ENCODE results near the gene USP54. TPM values are rescaled to one million over a fixed set of nuclear protein-coding genes. Genes with fewer than 3 reads are reported as not detected.

The USP54 gene
- total RNA-seq, 2 donors from 2014 or later: 9.3 to 18.1 TPM

GRCh38 chr10:73537288-73537687 is 53.9 kb downstream of the USP54 start:
- Mint-ChIP-seq H3K9me3 (no peaks in the 10 kb centered on the region), H3K4me3 (no peak overlapping the region), H3K27ac (no peak overlapping the region), H3K27me3 (no peaks in the 10 kb centered on the region), H3K4me1 (ENCODE audit: low read depth in 2 of 2) (peaks cover 4 to 5% of the 10 kb centered on the region in 2 donors), H3K36me3 (no peaks in the 10 kb centered on the region)
- ATAC-seq: no peak
- DNase-seq (ENCODE audit: low spot score): no peak

GRCh38 chr10:73534857-73535256 is 56.3 kb downstream of the USP54 start:
- peaks cover 4 to 5% of the 10 kb centered on the region in 2 donors for H3K4me1 Mint-ChIP-seq (ENCODE audit: low read depth in 2 of 2)
- DNase-seq (ENCODE audit: low spot score): no peak
- H3K27ac Mint-ChIP-seq: no peak overlapping the region
- H3K9me3 Mint-ChIP-seq: no peaks in the 10 kb centered on the region
- ATAC-seq: no peak
- no peak overlapping the region for H3K4me3 Mint-ChIP-seq
- no peaks in the 10 kb centered on the region for H3K27me3 Mint-ChIP-seq
- no peaks in the 10 kb centered on the region for H3K36me3 Mint-ChIP-seq

GRCh38 chr10:73529089-73529832 is 61.9 kb downstream of the USP54 start:
- no peaks in the 10 kb centered on the region for H3K27me3 Mint-ChIP-seq
- H3K4me1 Mint-ChIP-seq (ENCODE audit: low read depth in 2 of 2): no peaks in the 10 kb centered on the region
- no peak overlapping the region for H3K4me3 Mint-ChIP-seq
- peak; percentile 66 to 68 for ATAC-seq
- DNase-seq (ENCODE audit: low spot score): peak; percentile 68
- H3K27ac Mint-ChIP-seq: no peak overlapping the region
- H3K36me3 Mint-ChIP-seq: no peaks in the 10 kb centered on the region
- no peaks in the 10 kb centered on the region for H3K9me3 Mint-ChIP-seq

- H3K27me3 Mint-ChIP-seq: no peaks in the 10 kb centered on the region
- H3K4me1 Mint-ChIP-seq (ENCODE audit: low read depth in 2 of 2): no peaks in the 10 kb centered on the region
- H3K9me3 Mint-ChIP-seq: no peaks in the 10 kb centered on the region
- H3K27ac Mint-ChIP-seq: no peak overlapping the region
- no peak overlapping the region for H3K4me3 Mint-ChIP-seq
- no peak for DNase-seq (ENCODE audit: low spot score)
- H3K36me3 Mint-ChIP-seq: no peaks in the 10 kb centered on the region
- ATAC-seq: no peak
Measured at GRCh38 chr10:73522263-73522662, 68.9 kb downstream of the USP54 start.

GRCh38 chr10:73519336-73519735 is 71.8 kb downstream of the USP54 start:
- Mint-ChIP-seq H3K4me1 (ENCODE audit: low read depth in 2 of 2) (no peaks in the 10 kb centered on the region), H3K4me3 (no peak overlapping the region), H3K27ac (no peak overlapping the region), H3K36me3 (no peaks in the 10 kb centered on the region), H3K27me3 (no peaks in the 10 kb centered on the region), H3K9me3 (no peaks in the 10 kb centered on the region)
- no peak for ATAC-seq
- DNase-seq (ENCODE audit: low spot score): no peak

GRCh38 chr10:73517166-73517888 is 73.8 kb downstream of the USP54 start:
- no peak overlapping the region for H3K4me3 Mint-ChIP-seq
- DNase-seq (ENCODE audit: low spot score) (no peak), ATAC-seq (no peak)
- H3K4me1 Mint-ChIP-seq (ENCODE audit: low read depth in 2 of 2): no peaks in the 10 kb centered on the region
- no peaks in the 10 kb centered on the region for H3K27me3 Mint-ChIP-seq
- no peak overlapping the region for H3K27ac Mint-ChIP-seq
- H3K9me3 Mint-ChIP-seq: no peaks in the 10 kb centered on the region
- H3K36me3 Mint-ChIP-seq: no peaks in the 10 kb centered on the region

- Mint-ChIP-seq H3K4me1 (ENCODE audit: low read depth in 2 of 2) (peaks cover 0 to 2% of the 10 kb centered on the region in 2 donors), H3K27me3 (no peaks in the 10 kb centered on the region), H3K27ac (no peak overlapping the region)
Measured at GRCh38 chr10:73512207-73512743, 78.9 kb downstream of the USP54 start.

GRCh38 chr10:73509695-73510094 is 81.4 kb downstream of the USP54 start:
- Mint-ChIP-seq H3K4me3 (no peak overlapping the region), H3K4me1 (ENCODE audit: low read depth in 2 of 2) (peaks cover 0 to 2% of the 10 kb centered on the region in 2 donors), H3K27ac (no peak overlapping the region), H3K9me3 (no peaks in the 10 kb centered on the region), H3K27me3 (no peaks in the 10 kb centered on the region), H3K36me3 (peaks cover 4% of the 10 kb centered on the region)
- DNase-seq (ENCODE audit: low spot score) (no peak), ATAC-seq (peak in 1 of 2 donors; percentile 48)

More at GRCh38 chr10:73512207-73512743, 78.9 kb downstream of the USP54 start:
- no peak overlapping the region for H3K4me3 Mint-ChIP-seq
- ATAC-seq (no peak), DNase-seq (ENCODE audit: low spot score) (no peak)
- no peaks in the 10 kb centered on the region for H3K36me3 Mint-ChIP-seq
- H3K9me3 Mint-ChIP-seq: no peaks in the 10 kb centered on the region

GRCh38 chr10:73506491-73506890 is 84.7 kb downstream of the USP54 start:
- Mint-ChIP-seq H3K9me3 (no peaks in the 10 kb centered on the region), H3K36me3 (peaks cover 13% of the 10 kb centered on the region), H3K27ac (no peak overlapping the region), H3K4me3 (no peak overlapping the region), H3K4me1 (ENCODE audit: low read depth in 2 of 2) (peaks cover 2 to 9% of the 10 kb centered on the region in 2 donors), H3K27me3 (no peaks in the 10 kb centered on the region)
- DNase-seq (ENCODE audit: low spot score): no peak
- ATAC-seq: no peak

- no peaks in the 10 kb centered on the region for H3K9me3 Mint-ChIP-seq
- peaks cover 3 to 13% of the 10 kb centered on the region in 2 donors for H3K4me1 Mint-ChIP-seq (ENCODE audit: low read depth in 2 of 2)
- no peak overlapping the region for H3K4me3 Mint-ChIP-seq
- DNase-seq (ENCODE audit: low spot score) (no peak), ATAC-seq (no peak)
- H3K36me3 Mint-ChIP-seq: peaks cover 13% of the 10 kb centered on the region
- H3K27me3 Mint-ChIP-seq: no peaks in the 10 kb centered on the region
- no peak overlapping the region for H3K27ac Mint-ChIP-seq
Measured at GRCh38 chr10:73506074-73506473, 85.1 kb downstream of the USP54 start.

GRCh38 chr10:73503037-73503436 is 88.1 kb downstream of the USP54 start:
- Mint-ChIP-seq H3K4me3 (no peak overlapping the region), H3K9me3 (no peaks in the 10 kb centered on the region), H3K4me1 (ENCODE audit: low read depth in 2 of 2) (peaks cover 3 to 15% of the 10 kb centered on the region in 2 donors), H3K27ac (no peak overlapping the region), H3K27me3 (no peaks in the 10 kb centered on the region), H3K36me3 (peaks cover 13% of the 10 kb centered on the region)
- no peak for ATAC-seq
- DNase-seq (ENCODE audit: low spot score): no peak

GRCh38 chr10:73501651-73502050 is 89.5 kb downstream of the USP54 start:
- peak overlapping the region; percentile 10 for H3K4me3 Mint-ChIP-seq
- H3K4me1 Mint-ChIP-seq (ENCODE audit: low read depth in 2 of 2): peaks cover 15 to 26% of the 10 kb centered on the region in 2 donors

GRCh38 chr10:73497623-73498022 is 93.5 kb downstream of the USP54 start:
- ATAC-seq: no peak
- H3K4me1 Mint-ChIP-seq (ENCODE audit: low read depth in 2 of 2): peaks cover 38 to 48% of the 10 kb centered on the region in 2 donors

More at GRCh38 chr10:73501651-73502050, 89.5 kb downstream of the USP54 start:
- Mint-ChIP-seq H3K9me3 (no peaks in the 10 kb centered on the region), H3K36me3 (peaks cover 13% of the 10 kb centered on the region), H3K27me3 (no peaks in the 10 kb centered on the region), H3K27ac (peak overlapping the region in 1 of 2 donors; percentile 2)
- DNase-seq (ENCODE audit: low spot score) (no peak), ATAC-seq (no peak)

More at GRCh38 chr10:73497623-73498022, 93.5 kb downstream of the USP54 start:
- peak overlapping the region; percentile 82 to 95 for H3K27ac Mint-ChIP-seq
- H3K27me3 Mint-ChIP-seq: no peaks in the 10 kb centered on the region
- no peak overlapping the region for H3K4me3 Mint-ChIP-seq
- H3K9me3 Mint-ChIP-seq: no peaks in the 10 kb centered on the region
- no peaks in the 10 kb centered on the region for H3K36me3 Mint-ChIP-seq
- DNase-seq (ENCODE audit: low spot score): no peak

All from natural killer cell treated with Interleukin-12 subunit alpha and Interleukin-12 subunit beta and Interleukin-15 and Interleukin-18, amount 100 ng/mL, for 72 hours (primary cell).